GM12801 (cell line): ENCODE data around the gene XPR1.

Source experiments
- TF ChIP-seq, protein P1 (sequence below): IDR thresholded peaks from one replicate; pipeline ENCODE4 v1.5.1; 2011; ENCODE audit warnings: control low read depth; ENCODE audit not compliant: insufficient read length; ENCODE audit errors: extremely low read depth

XPR1 gene

GRCh38 chr1:180886338-180886737 lies 254.5 kb downstream of the XPR1 start:
- TF ChIP-seq, protein P1, sequence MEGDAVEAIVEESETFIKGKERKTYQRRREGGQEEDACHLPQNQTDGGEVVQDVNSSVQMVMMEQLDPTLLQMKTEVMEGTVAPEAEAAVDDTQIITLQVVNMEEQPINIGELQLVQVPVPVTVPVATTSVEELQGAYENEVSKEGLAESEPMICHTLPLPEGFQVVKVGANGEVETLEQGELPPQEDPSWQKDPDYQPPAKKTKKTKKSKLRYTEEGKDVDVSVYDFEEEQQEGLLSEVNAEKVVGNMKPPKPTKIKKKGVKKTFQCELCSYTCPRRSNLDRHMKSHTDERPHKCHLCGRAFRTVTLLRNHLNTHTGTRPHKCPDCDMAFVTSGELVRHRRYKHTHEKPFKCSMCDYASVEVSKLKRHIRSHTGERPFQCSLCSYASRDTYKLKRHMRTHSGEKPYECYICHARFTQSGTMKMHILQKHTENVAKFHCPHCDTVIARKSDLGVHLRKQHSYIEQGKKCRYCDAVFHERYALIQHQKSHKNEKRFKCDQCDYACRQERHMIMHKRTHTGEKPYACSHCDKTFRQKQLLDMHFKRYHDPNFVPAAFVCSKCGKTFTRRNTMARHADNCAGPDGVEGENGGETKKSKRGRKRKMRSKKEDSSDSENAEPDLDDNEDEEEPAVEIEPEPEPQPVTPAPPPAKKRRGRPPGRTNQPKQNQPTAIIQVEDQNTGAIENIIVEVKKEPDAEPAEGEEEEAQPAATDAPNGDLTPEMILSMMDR = no peak

DNA sequence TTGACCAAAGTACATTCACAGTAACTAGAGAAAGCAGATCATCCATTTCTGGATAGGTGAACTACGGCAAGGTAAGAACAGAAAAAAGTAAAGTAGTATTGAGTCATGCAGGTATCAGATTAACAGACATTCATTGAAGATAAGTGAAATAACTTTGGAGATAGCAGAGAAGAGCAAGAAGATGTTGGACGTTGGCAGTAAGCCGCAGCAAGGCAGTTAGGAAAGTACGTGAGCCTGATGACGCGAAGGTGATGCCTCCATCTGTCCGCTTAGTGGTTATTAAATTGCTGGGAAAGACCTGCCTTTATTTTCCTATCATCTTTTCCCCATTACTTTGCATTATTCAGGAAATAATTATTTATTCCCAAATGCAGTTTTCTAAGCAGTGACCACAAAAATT lies 256.0 kb downstream of the XPR1 start:
- TF ChIP-seq, protein P1 = no peak

GRCh38 chr1:180888870-180889269 lies 257.0 kb downstream of the XPR1 start:
- TF ChIP-seq, protein P1 = no peak

DNA sequence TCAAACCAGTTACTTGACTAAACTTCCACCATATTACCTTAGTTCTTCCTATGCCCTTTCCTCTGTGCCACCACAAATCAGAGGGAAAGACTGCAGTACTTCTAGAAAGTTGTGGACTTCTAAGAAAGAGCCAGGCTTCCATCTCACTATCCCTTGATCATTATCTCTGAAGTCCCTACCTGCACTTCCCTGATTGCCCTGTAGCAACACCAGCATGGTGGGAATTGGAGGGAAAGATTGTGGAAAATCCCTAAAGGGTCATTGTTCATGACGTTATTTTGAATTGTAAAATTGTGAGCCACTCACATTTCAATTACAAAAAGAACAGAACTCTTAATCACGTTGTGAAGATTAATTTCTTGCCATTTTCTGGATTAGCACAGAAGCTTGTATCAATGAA lies 257.5 kb downstream of the XPR1 start:
- TF ChIP-seq, protein P1 = no peak

DNA sequence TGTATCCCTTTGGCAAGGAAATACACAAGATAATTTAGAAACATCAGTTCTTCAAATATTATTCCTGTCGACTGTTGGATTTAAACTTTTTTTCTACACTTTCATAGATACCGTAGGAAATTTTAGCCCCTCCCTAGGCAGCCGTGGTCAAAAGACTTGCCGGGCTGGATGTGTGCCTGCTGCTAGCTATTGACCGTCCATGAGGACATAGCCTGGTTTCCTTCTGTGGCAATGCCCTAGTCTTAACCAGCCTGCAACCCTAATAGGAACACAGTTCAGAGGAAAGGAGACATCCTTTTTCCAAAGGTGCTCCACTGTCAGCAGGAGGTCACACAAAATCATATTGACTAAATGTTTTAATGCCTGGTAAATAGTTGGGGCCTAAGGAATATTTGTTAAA lies 260.4 kb downstream of the XPR1 start:
- TF ChIP-seq, protein P1 = no peak

DNA sequence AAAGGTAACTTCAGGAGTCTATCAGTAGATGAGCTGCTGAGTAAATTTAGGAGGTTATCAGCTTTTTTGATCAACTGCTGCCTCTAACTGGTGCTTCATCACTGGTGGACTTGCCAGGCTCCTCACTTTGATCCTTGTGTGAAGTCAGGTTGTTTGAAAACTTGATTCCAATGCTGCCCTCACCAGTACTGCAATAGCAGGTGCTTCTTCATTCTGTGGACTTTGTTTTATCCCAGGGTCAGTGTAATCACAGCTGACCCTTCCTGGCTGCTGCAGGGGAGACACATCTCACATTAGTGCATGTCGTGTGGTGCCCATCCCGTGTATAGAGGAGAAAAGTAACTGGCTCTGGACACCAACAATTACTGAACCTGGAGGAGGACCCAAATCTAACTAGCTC lies 260.9 kb downstream of the XPR1 start:
- TF ChIP-seq, protein P1 = no peak

DNA sequence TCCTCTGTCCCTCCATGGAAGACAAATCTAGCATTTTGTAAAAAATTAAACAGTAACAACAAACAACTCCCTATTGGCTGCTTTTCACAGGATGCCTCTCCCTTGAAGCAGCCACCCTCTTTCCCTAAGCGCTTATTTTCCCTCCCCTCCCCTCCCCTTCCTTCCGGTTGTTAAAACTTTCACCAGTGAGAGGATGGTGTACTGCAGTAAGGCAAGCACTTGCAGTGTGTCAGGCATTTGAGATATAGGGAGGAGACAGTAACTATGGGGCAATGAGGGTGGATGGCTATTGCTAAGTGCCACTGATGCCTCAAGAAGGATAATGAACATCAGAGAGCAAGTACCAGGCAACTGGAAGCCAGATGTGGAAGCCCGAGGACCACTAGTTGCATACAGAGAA lies 261.8 kb downstream of the XPR1 start:
- TF ChIP-seq, protein P1 = no peak

GRCh38 chr1:180896161-180896560 lies 264.3 kb downstream of the XPR1 start:
- TF ChIP-seq, protein P1 = no peak
